Omental fat pad (tissue), 4 donors: ENCODE data around the gene KCNS3. TPM values are rescaled to one million over a fixed set of nuclear protein-coding genes. Genes with fewer than 3 reads are reported as not detected.

Experiments used
- ATAC-seq: fragments of 150-250 bp; one replicate; pipeline ENCODE4 v1.9.1; 2016; ENCODE audit warnings: mild to moderate bottlenecking, moderate library complexity; ENCODE audit not compliant: low FRiP score
- DNase-seq: peaks from one replicate; pipeline ENCODE4 v3.0.0-alpha.2; 2019; ENCODE audit warnings: low spot score
- CTCF ChIP-seq, 3 donors: fragments of 450-650 bp; IDR thresholded peaks; one replicate each; pipeline ENCODE4 v1.5.1; 2016 to 2017; ENCODE audit warnings: antibody characterized with exemption in 3 of 3, mild to moderate bottlenecking in 3 of 3, moderate library complexity in 2 of 3
- total RNA-seq, 4 donors: library from RNA; depleted of rRNA; stranded (reverse); fragments of >200 nt; gene quantifications; one replicate each; pipeline ENCODE4 v1.1.0, GENCODE V29; 2016

KCNS3 gene
- total RNA-seq, 4 donors from 2014 or later: 4.8 to 17.8 (median 9.5) TPM

- ATAC-seq: no peak
- no peak for TF ChIP-seq CTCF (IDR thresholded peaks at IDR 0.05)
- DNase-seq: no peak
These were observed 91.2 kb downstream of the KCNS3 start for GRCh38 chr2:17969661-17970060.

GRCh38 chr2:17971531-17972125 is 93.2 kb downstream of the KCNS3 start:
- TF ChIP-seq CTCF (IDR thresholded peaks at IDR 0.05): no peak
- DNase-seq: no peak
- ATAC-seq: no peak

- DNase-seq (no peak), ATAC-seq (no peak)
- no peak for TF ChIP-seq CTCF (IDR thresholded peaks at IDR 0.05)
These were observed 94.5 kb downstream of the KCNS3 start for GRCh38 chr2:17972991-17973390.

GRCh38 chr2:17975401-17975800 is 96.9 kb downstream of the KCNS3 start:
- DNase-seq (no peak), ATAC-seq (no peak)
- no peak for TF ChIP-seq CTCF (IDR thresholded peaks at IDR 0.05)

- DNase-seq (no peak), ATAC-seq (no peak)
These were observed 98.6 kb downstream of the KCNS3 start for GRCh38 chr2:17976871-17977746.

GRCh38 chr2:17979707-17980106 is 101.2 kb downstream of the KCNS3 start:
- TF ChIP-seq CTCF (IDR thresholded peaks at IDR 0.05): no peak
- DNase-seq: no peak
- ATAC-seq: no peak

More at GRCh38 chr2:17976871-17977746, 98.6 kb downstream of the KCNS3 start:
- TF ChIP-seq CTCF (IDR thresholded peaks at IDR 0.05): no peak
